MCF 10A (cell line): ENCODE data around the gene TIGD6. TPM values are rescaled to one million over a fixed set of nuclear protein-coding genes. Genes with fewer than 3 reads are reported as not detected.
"Not testable (repeated sequence)": the region's sequence is repeated elsewhere in the genome, so short reads cannot be mapped to it uniquely, and the experiment has no call there.

Experiments used
- BruUV-seq: library from RNA; stranded (reverse); fragments of 400-500 nt; replicated peaks from 2 replicates; lab custom pipeline; 2021; lab: Mats Ljungman, UMichigan
- CTCF ChIA-PET: fragments of 300-600 bp; sonication (Branson Sonifier 250); formaldehyde crosslinking; extraction: SDS; loops from one replicate; lab custom pipeline; 2021; ENCODE audit warnings: antibody characterized with exemption, inconsistent platforms; lab: Yijun Ruan, JAX
- POLR2A ChIA-PET: fragments of 300-600, 350-650 bp; sonication (Branson Sonifier 250); formaldehyde crosslinking; extraction: SDS; loops from one replicate; lab custom pipeline; 2020; ENCODE audit warnings: antibody characterized with exemption, inconsistent platforms; lab: Yijun Ruan, JAX
- DNase-seq: peaks from one replicate; pipeline ENCODE4 v3.0.0-alpha.2; 2018; ENCODE audit not compliant: unreplicated experiment
- H3K27ac Mint-ChIP-seq: one replicate; pipeline ENCODE4 v1.8.0; 2022; ENCODE audit warnings: mild to moderate bottlenecking, low read depth, mixed read lengths; ENCODE audit not compliant: unreplicated experiment
- H3K27me3 Mint-ChIP-seq: one replicate; pipeline ENCODE4 v1.8.0; 2022; ENCODE audit warnings: mixed read lengths; ENCODE audit not compliant: insufficient read depth, unreplicated experiment
- H3K36me3 Mint-ChIP-seq: one replicate; pipeline ENCODE4 v1.8.0; 2022; ENCODE audit warnings: mild to moderate bottlenecking, moderate library complexity, mixed read lengths; ENCODE audit not compliant: insufficient read depth, unreplicated experiment
- H3K4me1 Mint-ChIP-seq: one replicate; pipeline ENCODE4 v1.8.0; 2022; ENCODE audit warnings: mixed read lengths; ENCODE audit not compliant: insufficient read depth, unreplicated experiment
- H3K4me3 Mint-ChIP-seq: one replicate; pipeline ENCODE4 v1.8.0; 2022; ENCODE audit warnings: mild to moderate bottlenecking, moderate library complexity, mixed read lengths; ENCODE audit not compliant: unreplicated experiment
- H3K9me3 Mint-ChIP-seq: one replicate; pipeline ENCODE4 v1.8.0; 2022; ENCODE audit warnings: mixed read lengths; ENCODE audit not compliant: unreplicated experiment
- intact Hi-C: fragments of 100-400 bp; cut with micrococcal nuclease; formaldehyde crosslinking; loops from 2 replicates; pipeline ENCODE4 v1.14.1; 2022
- total RNA-seq: library from RNA; stranded (reverse); gene quantifications from 2 replicates; pipeline ENCODE4 v1.2.3, GENCODE V29; 2022
- TF ChIP-seq, protein P1 (sequence below): fragments of 200-600 bp; IDR thresholded peaks from one replicate; pipeline ENCODE4 v1.8.0; 2022; ENCODE audit warnings: antibody characterized with exemption, mild to moderate bottlenecking; ENCODE audit not compliant: unreplicated experiment

The TIGD6 gene
- total RNA-seq, 1 experiment from 2014 or later, result 9.0 TPM

DNA sequence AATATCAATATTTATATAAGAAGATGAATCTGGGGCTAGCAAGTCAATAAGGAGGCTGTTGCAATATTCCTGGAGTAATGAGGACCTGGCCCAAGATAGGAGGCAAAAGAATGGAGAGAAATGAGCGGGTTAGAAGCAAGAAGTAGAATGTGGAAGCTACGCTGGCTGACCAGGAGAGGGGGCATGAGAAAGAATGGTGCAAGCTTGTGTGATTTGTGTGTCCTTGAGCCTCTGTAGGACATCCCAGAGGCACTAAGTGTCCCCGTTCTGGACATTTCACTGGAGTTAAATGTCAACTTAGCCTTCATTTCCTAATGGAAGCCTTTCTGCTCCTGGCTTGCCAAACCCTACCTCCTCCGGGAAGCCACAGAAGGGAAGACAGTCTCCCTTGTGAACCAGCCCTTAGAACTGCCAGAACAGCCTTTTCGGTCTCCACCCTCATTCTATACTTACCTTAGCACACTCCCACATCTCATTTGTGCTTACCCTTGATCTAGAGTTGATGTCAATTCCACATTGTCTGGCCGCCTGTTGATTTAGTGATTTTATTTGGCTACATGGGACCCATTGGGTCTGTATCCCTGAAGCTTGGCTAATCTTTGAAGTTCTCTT is 49.2 kb downstream of the TIGD6 start:
- CTCF ChIA-PET, result interaction anchor here (0.7 to 29.3 kb wide), 6 partner anchors 7 to 105 kb away, joined by 3 to 1621 read pairs (median 5); partner anchors contain the start of gene SLC26A2
- peaks cover 30% of the 10 kb centered on the region for H3K4me1 Mint-ChIP-seq
- H3K36me3 Mint-ChIP-seq, result no peaks in the 10 kb centered on the region
- TF ChIP-seq, protein P1, sequence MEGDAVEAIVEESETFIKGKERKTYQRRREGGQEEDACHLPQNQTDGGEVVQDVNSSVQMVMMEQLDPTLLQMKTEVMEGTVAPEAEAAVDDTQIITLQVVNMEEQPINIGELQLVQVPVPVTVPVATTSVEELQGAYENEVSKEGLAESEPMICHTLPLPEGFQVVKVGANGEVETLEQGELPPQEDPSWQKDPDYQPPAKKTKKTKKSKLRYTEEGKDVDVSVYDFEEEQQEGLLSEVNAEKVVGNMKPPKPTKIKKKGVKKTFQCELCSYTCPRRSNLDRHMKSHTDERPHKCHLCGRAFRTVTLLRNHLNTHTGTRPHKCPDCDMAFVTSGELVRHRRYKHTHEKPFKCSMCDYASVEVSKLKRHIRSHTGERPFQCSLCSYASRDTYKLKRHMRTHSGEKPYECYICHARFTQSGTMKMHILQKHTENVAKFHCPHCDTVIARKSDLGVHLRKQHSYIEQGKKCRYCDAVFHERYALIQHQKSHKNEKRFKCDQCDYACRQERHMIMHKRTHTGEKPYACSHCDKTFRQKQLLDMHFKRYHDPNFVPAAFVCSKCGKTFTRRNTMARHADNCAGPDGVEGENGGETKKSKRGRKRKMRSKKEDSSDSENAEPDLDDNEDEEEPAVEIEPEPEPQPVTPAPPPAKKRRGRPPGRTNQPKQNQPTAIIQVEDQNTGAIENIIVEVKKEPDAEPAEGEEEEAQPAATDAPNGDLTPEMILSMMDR, result no peak
- no peaks in the 10 kb centered on the region for H3K27me3 Mint-ChIP-seq
- POLR2A ChIA-PET, result interaction anchor here (0.6 to 4.1 kb wide), 10 partner anchors 9 to 204 kb away, joined by 3 to 34 read pairs (median 8); partner anchors contain the start of gene SLC26A2
- H3K27ac Mint-ChIP-seq, result peak overlapping the region; percentile 21
- H3K4me3 Mint-ChIP-seq, result no peak overlapping the region
- intact Hi-C loops, result no loop called here
- H3K9me3 Mint-ChIP-seq, result no peaks in the 10 kb centered on the region
- no peak for DNase-seq
- no TSS peak for BruUV-seq

DNA sequence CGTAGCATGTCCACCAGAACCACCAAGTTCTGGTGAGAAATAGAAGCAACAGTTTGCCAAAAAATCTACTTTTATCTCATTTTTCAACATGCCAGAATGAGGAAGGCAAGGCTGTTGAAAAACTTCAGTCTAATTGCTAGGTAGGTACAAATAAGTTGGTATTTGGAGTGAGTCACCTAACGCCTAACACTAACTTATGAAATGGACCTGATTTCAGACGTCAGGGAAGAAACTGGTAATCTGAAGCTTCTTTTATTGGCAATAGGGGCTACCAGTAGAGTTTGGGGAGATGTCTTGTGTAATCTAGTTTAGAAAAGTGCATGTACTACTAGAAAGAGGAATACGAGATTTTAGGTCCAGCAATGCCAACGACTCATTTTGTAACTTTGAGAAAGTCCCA is 51.5 kb downstream of the TIGD6 start:
- Mint-ChIP-seq H3K4me3 (no peak overlapping the region), H3K27me3 (no peaks in the 10 kb centered on the region), H3K27ac (no peak overlapping the region), H3K36me3 (no peaks in the 10 kb centered on the region), H3K9me3 (no peaks in the 10 kb centered on the region), H3K4me1 (peaks cover 40% of the 10 kb centered on the region)
- DNase-seq, result peak; percentile 57
- POLR2A ChIA-PET, result interaction anchor here (0.9 to 7.1 kb wide), 16 partner anchors 10 to 500 kb away, joined by 3 to 51 read pairs (median 4); partner anchors contain the start of genes RPS14 and SLC26A2
- TF ChIP-seq, protein P1, result no peak
- intact Hi-C loops, result no loop called here
- CTCF ChIA-PET, result interaction anchor here (0.5 to 29.3 kb wide), 10 partner anchors 9 to 272 kb away, joined by 3 to 1621 read pairs (median 4); partner anchors contain the start of genes HMGXB3, SLC26A2 and TIGD6
- BruUV-seq, result no TSS peak

DNA sequence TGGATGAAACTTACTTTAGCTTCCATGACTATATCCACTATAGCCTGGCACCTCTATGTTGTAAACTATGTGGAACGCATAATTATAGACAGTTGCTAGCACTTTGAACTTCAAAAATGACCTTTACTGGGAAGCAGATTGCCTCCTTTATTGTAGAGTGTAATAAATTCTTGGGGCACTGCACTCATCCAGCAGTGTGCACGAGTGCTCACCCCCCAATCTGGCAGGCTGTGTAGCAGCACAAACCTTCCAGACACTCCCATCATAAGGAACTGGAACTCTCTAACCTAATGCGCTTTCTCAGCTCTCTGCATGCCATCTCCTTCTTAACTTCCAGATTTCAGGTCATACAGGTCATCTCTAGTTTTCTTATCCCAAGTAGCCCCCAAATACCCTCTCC is 54.3 kb downstream of the TIGD6 start:
- intact Hi-C loops, result no loop called here

DNA sequence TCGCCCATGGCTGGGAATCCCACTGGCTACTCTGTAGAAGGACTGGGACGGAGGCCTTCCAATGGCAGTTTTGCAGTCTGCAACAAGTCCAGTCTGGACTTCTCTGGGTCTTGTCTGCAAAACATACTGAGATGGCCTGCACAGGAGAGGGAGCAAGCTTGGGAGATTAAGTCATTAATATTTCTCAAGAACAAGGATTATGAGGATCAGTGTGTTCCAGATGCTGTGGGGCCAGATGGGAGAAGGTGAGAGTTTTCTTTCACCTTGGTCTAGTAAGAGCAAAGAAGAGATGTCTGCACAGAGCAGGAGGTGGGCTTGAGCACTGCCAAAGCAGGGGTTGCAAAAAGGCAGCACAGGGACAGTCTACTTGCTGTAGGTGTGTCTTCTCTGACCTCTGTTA is 55.8 kb downstream of the TIGD6 start, which contains the start of gene PDE6A:
Gene PDE6A (minus strand): TSS at position 128 of the 400 bp plus-strand sequence. CDS start 120 bp downstream, at position 8.
- no peak for DNase-seq
- H3K4me3 Mint-ChIP-seq, result no peak within 1 kb of the TSS
- intact Hi-C loops, result no loop called here
- ChIA-PET POLR2A (interaction anchor here (0.8 to 7.1 kb wide), 2 partner anchors 9 to 14 kb away, joined by 4 to 51 read pairs; partner anchors contain the start of gene SLC26A2), CTCF (interaction anchor here (0.9 to 29.3 kb wide), 3 partner anchors 14 to 98 kb away, joined by 4 to 1621 read pairs (median 4); no protein-coding TSS in a partner anchor)
- TF ChIP-seq, protein P1, result no peak
- H3K27ac Mint-ChIP-seq, result peak within 1 kb of the TSS; percentile 32
- BruUV-seq, result no TSS peak
- no peaks in the 10 kb centered on the region for H3K27me3 Mint-ChIP-seq
- peaks cover 49% of the 10 kb centered on the region for H3K4me1 Mint-ChIP-seq
- no peaks in the 10 kb centered on the region for H3K36me3 Mint-ChIP-seq
- no peaks in the 10 kb centered on the region for H3K9me3 Mint-ChIP-seq

More for the DNA sequence above, 54.3 kb downstream of the TIGD6 start:
- ChIA-PET POLR2A (interaction anchor here (1.2 to 7.1 kb wide), 2 partner anchors 10 to 13 kb away, joined by 3 to 51 read pairs; partner anchors contain the start of gene SLC26A2), CTCF (interaction anchor here (0.9 to 29.3 kb wide), 6 partner anchors 13 to 327 kb away, joined by 3 to 1621 read pairs (median 7); partner anchors contain the start of gene SLC26A2)
- BruUV-seq, result no TSS peak
- Mint-ChIP-seq H3K4me1 (peaks cover 43% of the 10 kb centered on the region), H3K27ac (no peak overlapping the region), H3K36me3 (no peaks in the 10 kb centered on the region), H3K9me3 (no peaks in the 10 kb centered on the region), H3K4me3 (no peak overlapping the region), H3K27me3 (no peaks in the 10 kb centered on the region)
- TF ChIP-seq, protein P1, result no peak
- DNase-seq, result no peak

DNA sequence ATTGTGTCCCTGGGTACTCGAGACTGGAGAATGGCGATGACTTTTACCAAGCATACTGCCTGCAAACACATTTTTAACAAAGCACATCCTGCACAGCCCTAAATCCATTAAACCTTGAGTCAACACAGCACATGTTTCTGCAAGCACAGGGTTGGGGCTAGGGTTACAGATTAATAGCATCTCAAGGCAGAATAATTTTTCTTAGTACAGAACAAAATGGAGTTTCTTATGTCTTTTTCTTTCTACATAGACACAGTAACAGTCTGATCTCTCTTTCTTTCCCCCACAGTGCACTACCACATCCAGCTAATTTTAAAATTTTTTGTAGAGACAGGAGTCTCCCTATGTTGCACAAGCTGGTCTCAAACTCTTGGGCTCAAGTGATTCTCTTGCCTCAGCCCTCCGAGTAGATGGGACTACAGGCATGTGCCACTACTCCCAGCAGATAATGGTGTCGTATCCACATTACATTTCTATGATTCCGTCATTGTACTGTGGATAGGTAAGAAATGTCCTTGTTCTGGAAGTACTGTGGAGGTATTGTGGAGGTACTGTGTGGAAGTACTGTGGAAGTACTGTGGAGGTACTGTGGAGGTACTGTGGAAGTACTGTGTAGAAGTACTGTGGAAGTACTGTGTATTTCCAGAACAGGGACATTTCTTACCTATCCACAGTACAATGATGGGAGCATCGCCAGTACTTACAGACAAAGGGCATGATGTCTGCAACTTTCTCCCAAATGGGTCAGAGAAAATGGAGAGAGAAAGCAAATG is 57.1 kb downstream of the TIGD6 start:
- Mint-ChIP-seq H3K4me1 (peaks cover 49% of the 10 kb centered on the region), H3K27ac (peak overlapping the region; percentile 8)
- H3K4me3 Mint-ChIP-seq, H3K9me3 Mint-ChIP-seq, DNase-seq, intact Hi-C loops, H3K36me3 Mint-ChIP-seq, H3K27me3 Mint-ChIP-seq, BruUV-seq: not testable (repeated sequence)
- ChIA-PET POLR2A (interaction anchor here (0.6 to 7.1 kb wide), 2 partner anchors 16 to 38 kb away, joined by 3 to 51 read pairs; partner anchors contain the start of gene SLC26A2), CTCF (interaction anchor here (1.5 to 29.3 kb wide), 2 partner anchors 19 to 97 kb away, joined by 4 to 1621 read pairs; no protein-coding TSS in a partner anchor)
